GM20431 (cell line): Measurements from ENCODE around the gene DHRSX.
"Not testable (repeated sequence)": the region's sequence is repeated elsewhere in the genome, so short reads cannot be mapped to it uniquely, and the experiment has no call there.

Experiments
- in situ Hi-C: fragments of 300-500 bp; cut with MseI, MboI; formaldehyde crosslinking; loops from one replicate; pipeline ENCODE4 v1.15.0; 2020; ENCODE audit warnings: low sequenced_read_pairs; ENCODE audit not compliant: unreplicated experiment

The DHRSX gene

GRCh38 chrX:2500091-2500802, 529 bp downstream of the DHRSX start:
- in situ Hi-C loops: no loop called here

- in situ Hi-C loops: no loop called here
These were observed 1.3 kb downstream of the DHRSX start for GRCh38 chrX:2499507-2499906.

GRCh38 chrX:2498781-2499302, 1.9 kb downstream of the DHRSX start:
- in situ Hi-C loops: no loop called here

GRCh38 chrX:2497961-2498780, 2.6 kb downstream of the DHRSX start:
- in situ Hi-C loops: no loop called here

- in situ Hi-C loops: no loop called here
These were observed 5.2 kb downstream of the DHRSX start for GRCh38 chrX:2495595-2495994.

GRCh38 chrX:2492531-2493218, 8.1 kb downstream of the DHRSX start:
- in situ Hi-C loops: no loop called here

- in situ Hi-C loops: no loop called here
These were observed 10.1 kb downstream of the DHRSX start for GRCh38 chrX:2490634-2491033.

GRCh38 chrX:2489446-2490445, 11.0 kb downstream of the DHRSX start:
- in situ Hi-C loops: no loop called here

GRCh38 chrX:2488621-2489285, 12.0 kb downstream of the DHRSX start:
- in situ Hi-C loops: no loop called here

GRCh38 chrX:2487366-2487765, 13.4 kb downstream of the DHRSX start:
- in situ Hi-C loops: no loop called here

GRCh38 chrX:2486476-2487133, 14.2 kb downstream of the DHRSX start:
- in situ Hi-C loops: no loop called here

GRCh38 chrX:2485789-2486345, 14.9 kb downstream of the DHRSX start:
- in situ Hi-C loops: no loop called here

GRCh38 chrX:2484721-2485648, 15.8 kb downstream of the DHRSX start:
- in situ Hi-C loops: no loop called here

- in situ Hi-C loops: no loop called here
These were observed 16.5 kb downstream of the DHRSX start for GRCh38 chrX:2484256-2484655.

GRCh38 chrX:2483398-2484060, 17.2 kb downstream of the DHRSX start:
- in situ Hi-C loops: no loop called here

- in situ Hi-C loops: not testable (repeated sequence)
These were observed 19.2 kb downstream of the DHRSX start for GRCh38 chrX:2481597-2481996.

- in situ Hi-C loops: not testable (repeated sequence)
These were observed 20.8 kb downstream of the DHRSX start for GRCh38 chrX:2479982-2480381.
